ENCODE results near the gene PTPN1. TPM values are rescaled to one million over a fixed set of nuclear protein-coding genes. Genes with fewer than 3 reads are reported as not detected.
"Not testable (repeated sequence)": the region's sequence is repeated elsewhere in the genome, so short reads cannot be mapped to it uniquely, and the experiment has no call there.

PTPN1 gene
- total RNA-seq, 1 donor from 2014 or later: 101 TPM

- H3K9me3 ChIP-seq: no peaks in the 10 kb centered on the region
- no peaks in the 10 kb centered on the region for H3K36me3 ChIP-seq
- H3K4me1 ChIP-seq: peaks cover 22% of the 10 kb centered on the region
- no peak overlapping the region for H3K4me3 ChIP-seq
- no peaks in the 10 kb centered on the region for H3K27me3 ChIP-seq
- no peak overlapping the region for H3K27ac ChIP-seq
- no peak for TF ChIP-seq CTCF (IDR thresholded peaks at IDR 0.05)
- intact Hi-C loops (cut with DNase I): loop anchor here (10.0 kb wide), 1 partner anchor 105 kb away; no protein-coding TSS in a partner anchor
- ATAC-seq (no peak), DNase-seq (no peak)
Measured at GRCh38 chr20:50469796-50470195, 40.4 kb upstream of the PTPN1 start.

- Histone ChIP-seq H3K27me3 (no peaks in the 10 kb centered on the region), H3K4me3 (no peak overlapping the region), H3K4me1 (peaks cover 22% of the 10 kb centered on the region), H3K27ac (no peak overlapping the region), H3K9me3 (no peaks in the 10 kb centered on the region), H3K36me3 (no peaks in the 10 kb centered on the region)
- DNase-seq (no peak), ATAC-seq (peak; percentile 14)
- intact Hi-C loops (cut with DNase I): loop anchor here (10.0 kb wide), 1 partner anchor 104 kb away; no protein-coding TSS in a partner anchor
- TF ChIP-seq CTCF (IDR thresholded peaks at IDR 0.05): no peak
Measured at GRCh38 chr20:50470264-50470858, 39.8 kb upstream of the PTPN1 start.

GRCh38 chr20:50471231-50471630, 39.0 kb upstream of the PTPN1 start:
- no peaks in the 10 kb centered on the region for H3K36me3 ChIP-seq
- DNase-seq (no peak), ATAC-seq (no peak)
- intact Hi-C loops (cut with DNase I): loop anchor here (10.0 kb wide), 1 partner anchor 104 kb away; no protein-coding TSS in a partner anchor
- H3K4me3 ChIP-seq: no peak overlapping the region
- peaks cover 22% of the 10 kb centered on the region for H3K4me1 ChIP-seq
- H3K9me3 ChIP-seq: no peaks in the 10 kb centered on the region
- no peak for TF ChIP-seq CTCF (IDR thresholded peaks at IDR 0.05)
- H3K27me3 ChIP-seq: no peaks in the 10 kb centered on the region
- H3K27ac ChIP-seq: no peak overlapping the region

- no peak overlapping the region for H3K27ac ChIP-seq
Measured at GRCh38 chr20:50472693-50473664, 37.2 kb upstream of the PTPN1 start.

GRCh38 chr20:50474356-50474755, 35.8 kb upstream of the PTPN1 start:
- H3K36me3 ChIP-seq, H3K9me3 ChIP-seq, H3K4me3 ChIP-seq, ATAC-seq, H3K27ac ChIP-seq, H3K27me3 ChIP-seq, DNase-seq: not testable (repeated sequence)
- H3K4me1 ChIP-seq: peaks cover 22% of the 10 kb centered on the region
- intact Hi-C loops (cut with DNase I): loop anchor here (10.0 kb wide), 1 partner anchor 100 kb away; no protein-coding TSS in a partner anchor

More at GRCh38 chr20:50472693-50473664, 37.2 kb upstream of the PTPN1 start:
- ATAC-seq: peak; percentile 75
- no peak for DNase-seq
- no peak for TF ChIP-seq CTCF (IDR thresholded peaks at IDR 0.05)
- Histone ChIP-seq H3K27me3 (no peaks in the 10 kb centered on the region), H3K4me3 (no peak overlapping the region), H3K4me1 (peaks cover 22% of the 10 kb centered on the region), H3K36me3 (no peaks in the 10 kb centered on the region), H3K9me3 (no peaks in the 10 kb centered on the region)
- intact Hi-C loops (cut with DNase I): loop anchor here (10.0 kb wide), 1 partner anchor 102 kb away; no protein-coding TSS in a partner anchor

All from upper lobe of right lung (tissue), 1 donor.